DMS79 (cell line): Measurements from ENCODE around the gene ZNF618.

Source experiments
- DNase-seq: peaks from one replicate; lab custom pipeline; 2025; lab: John Stamatoyannopoulos, UW

Gene ZNF618

GRCh38 chr9:114002271-114002985, 126.3 kb downstream of the ZNF618 start:
- no peak for DNase-seq

DNA sequence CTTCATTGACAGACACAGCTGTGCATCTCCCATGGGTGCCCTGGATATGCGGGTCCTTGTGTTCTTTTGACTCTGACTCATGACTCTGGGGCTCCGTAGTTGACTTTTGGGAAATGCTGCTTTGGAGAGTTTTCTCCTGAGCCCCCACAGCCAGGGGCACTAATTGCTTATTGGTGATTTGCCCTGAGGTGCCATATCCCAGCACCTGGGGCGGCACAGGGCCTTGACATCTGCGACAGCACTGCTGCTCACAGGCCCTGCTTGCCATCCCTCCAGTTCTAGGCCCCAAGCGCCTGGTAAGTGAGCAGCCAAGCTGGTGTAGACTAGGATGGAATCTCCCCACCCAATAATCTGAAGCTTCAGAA, 126.9 kb downstream of the ZNF618 start:
- no peak for DNase-seq

GRCh38 chr9:114003351-114003750, 127.2 kb downstream of the ZNF618 start:
- DNase-seq: no peak

DNA sequence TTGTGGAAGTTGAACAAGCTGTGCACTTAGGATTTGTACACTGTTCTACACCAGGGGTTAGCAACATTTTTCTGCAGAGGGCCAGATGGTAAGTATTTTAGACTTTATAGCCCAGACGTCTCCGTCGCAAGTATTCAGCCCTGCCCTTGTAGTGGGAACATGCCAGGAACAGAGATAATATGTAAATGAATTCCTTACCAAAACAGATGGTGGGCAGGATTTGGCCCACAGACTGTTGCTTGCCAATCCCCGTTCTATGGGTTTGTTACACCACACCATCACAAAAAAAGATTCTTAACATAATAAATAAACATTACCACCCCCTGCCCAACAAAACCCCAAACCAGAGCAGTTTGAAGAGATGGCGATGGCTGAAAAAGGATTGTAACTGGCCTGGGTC, 127.6 kb downstream of the ZNF618 start:
- DNase-seq: no peak

DNA sequence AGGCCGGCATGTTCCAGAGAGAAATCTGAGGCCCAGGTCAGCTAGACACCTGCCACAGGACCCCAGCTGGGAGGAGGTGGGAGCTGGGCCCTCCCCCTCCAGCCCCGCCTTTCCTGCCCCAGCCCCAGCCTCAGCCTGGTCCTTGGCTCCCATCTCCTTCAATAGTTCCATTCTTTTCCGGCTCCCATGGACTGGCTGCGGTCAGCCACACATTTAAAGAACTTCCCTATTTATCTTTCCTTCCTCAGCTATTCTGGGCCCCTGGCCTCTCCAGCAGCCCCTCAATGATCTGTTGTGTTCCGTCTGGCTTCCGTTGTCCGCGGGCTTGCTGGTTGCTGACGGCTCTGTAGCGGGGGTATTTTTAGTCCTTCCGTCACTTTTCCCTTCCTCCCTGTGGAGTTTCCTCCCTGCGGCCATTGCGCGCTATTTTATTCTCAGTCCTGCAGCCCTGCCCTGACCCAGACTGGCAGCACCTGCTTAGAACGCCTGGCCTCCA, 128.2 kb downstream of the ZNF618 start:
- DNase-seq: no peak

- DNase-seq: no peak
Observed at GRCh38 chr9:114005371-114006154, 129.5 kb downstream of the ZNF618 start.

- no peak for DNase-seq
Observed at GRCh38 chr9:114006155-114006550, 130.0 kb downstream of the ZNF618 start.

GRCh38 chr9:114006931-114007691, 131.0 kb downstream of the ZNF618 start:
- DNase-seq: no peak

GRCh38 chr9:114007991-114008666, 132.0 kb downstream of the ZNF618 start:
- DNase-seq: no peak

DNA sequence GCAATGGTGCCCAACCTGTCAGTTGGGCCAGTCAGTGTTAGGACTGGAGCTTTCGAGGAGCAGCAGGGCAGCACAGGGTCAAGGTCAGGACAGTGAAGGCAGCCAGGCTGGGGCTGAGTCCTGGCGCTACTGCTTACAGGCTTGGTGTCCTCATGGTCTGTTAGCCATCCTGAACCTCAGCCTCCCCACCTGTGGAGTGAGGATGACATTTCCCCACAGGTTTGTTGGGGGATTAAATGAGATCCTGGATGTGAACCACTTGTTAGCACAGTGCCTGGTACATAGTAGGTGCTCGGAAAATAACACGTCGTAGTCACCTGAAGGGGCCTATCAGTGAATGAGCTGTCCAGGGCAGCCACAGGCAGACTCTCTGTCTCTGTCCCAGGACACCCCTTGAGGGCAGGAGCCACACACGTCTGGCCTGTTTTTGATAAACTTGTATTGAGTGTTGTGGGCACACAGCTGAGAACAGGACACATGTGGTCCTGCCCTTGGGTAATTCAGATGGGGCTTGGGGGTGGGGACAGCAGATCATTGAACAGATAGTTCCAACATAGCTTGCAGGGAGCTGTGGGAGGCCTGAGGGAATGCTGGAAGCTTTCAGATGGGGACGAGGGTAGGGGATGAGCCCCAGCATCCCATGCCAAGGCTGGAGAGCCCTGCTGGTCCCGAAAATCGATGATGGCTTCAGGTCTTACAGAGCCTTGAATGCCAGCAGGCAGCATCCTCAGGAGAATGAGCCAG, 132.7 kb downstream of the ZNF618 start:
- DNase-seq: no peak

GRCh38 chr9:114011313-114011712, 135.2 kb downstream of the ZNF618 start:
- DNase-seq: no peak

DNA sequence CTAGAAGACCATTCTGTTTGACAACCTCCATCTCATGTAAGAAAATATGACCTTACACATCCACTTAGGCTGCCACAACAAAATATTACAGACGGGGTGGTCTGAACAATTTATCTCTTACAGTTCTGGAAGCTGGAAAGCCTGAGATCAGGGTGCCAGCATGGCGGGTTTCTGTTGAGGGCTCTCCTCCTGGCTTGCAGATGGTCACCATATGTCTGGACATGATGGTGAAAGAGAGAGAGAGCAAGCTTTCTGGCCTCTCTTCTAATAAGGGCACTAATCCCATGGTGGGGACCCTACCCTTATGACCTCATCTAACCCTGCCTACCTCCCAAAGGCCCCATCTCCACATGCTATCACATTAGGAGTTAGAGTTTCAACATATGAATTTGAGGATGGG, 136.0 kb downstream of the ZNF618 start:
- no peak for DNase-seq

DNA sequence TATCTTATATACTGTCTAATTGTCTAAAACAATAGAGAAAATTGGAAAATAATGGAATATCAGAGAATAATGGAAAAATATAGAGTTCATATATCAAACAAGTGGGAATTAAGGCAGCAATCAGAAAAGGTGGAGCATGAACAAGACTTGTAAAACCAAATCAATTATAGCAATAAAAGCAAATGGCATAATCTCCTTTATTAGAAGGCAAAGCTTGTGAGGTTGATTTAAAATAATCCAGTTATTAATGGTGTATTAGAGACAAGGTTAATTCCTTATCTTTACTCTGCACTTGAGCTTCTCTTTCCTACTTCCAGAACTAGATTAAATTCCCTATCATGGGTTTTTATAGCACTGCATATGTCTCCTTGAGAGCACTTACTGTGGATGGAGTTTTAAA, 137.9 kb downstream of the ZNF618 start:
- no peak for DNase-seq

DNA sequence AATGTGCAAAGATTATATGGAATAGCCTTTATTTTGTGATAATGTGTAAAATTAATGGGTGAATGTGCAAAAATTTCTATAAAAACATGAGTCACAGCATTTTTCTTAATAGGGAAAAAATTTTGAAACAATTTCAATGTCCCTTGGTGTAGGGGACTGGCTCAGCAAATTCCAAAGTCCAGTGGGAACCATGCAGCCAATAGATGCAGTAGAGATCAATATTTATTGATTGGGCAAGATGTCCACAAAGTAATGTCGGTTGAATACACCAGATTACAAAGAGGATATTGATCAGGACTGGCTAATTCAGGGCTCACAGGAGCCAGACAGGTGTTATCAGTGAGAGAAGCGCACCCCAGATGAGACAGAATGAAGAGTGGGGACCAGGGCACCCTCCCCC, 139.5 kb downstream of the ZNF618 start:
- DNase-seq: no peak

DNA sequence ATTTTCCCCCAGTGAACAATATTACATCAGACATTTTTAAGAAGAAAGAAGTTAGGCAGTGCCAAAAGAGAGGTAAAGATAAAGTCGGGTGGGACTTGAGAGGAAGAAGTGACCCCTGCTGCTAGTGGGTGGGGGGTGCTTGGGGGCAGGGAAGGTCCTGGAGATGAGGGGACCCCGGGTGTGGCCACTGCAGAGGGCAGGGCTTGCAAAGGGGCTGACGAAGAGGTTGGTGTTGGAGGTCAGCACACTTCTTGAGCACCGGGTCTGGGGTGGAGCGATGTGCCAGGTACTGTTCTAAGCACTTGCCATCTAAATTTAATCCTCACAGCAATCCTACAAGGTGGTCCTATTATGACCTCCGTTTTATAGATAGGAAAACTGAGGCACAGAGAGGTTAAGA, 140.0 kb downstream of the ZNF618 start:
- no peak for DNase-seq

DNA sequence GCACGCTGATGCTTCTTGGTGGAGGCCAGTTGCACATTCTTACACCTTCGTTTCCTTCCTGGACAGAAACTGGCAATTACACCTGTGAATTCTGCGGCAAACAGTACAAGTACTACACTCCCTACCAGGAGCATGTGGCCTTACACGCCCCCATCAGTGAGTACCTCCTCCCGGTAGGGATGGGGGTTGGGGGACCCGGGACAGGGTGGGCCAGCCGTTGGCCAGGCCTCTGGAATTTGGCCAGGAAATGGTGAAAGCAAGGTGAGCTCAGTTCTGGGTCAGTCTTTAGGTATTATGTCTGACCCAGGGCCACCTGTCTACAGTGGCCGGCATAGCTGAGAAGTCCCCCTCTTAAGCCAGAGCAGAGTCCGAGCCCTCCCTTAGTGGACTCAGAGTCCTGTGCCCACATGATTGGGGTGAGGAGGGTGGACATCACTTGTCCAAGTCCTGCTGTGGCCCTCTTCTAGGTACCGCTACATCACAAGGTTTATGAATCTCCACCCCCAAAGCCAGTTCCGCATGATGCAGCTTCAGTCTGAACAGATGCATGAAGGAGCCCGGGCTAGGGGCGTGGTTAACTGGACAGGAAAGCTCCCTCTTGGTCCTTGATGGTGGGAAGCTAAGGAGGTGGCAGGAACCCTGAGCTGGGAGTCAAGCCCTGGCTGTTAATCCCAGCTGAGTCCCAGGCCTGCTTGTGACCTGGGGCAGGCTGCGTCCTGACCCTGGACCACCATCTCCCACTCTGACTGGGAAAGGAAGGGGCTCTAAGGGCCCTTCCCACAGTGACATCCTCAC, 140.7 kb downstream of the ZNF618 start:
- DNase-seq: no peak

- DNase-seq: no peak
Observed at GRCh38 chr9:114017741-114018715, 141.9 kb downstream of the ZNF618 start.

DNA sequence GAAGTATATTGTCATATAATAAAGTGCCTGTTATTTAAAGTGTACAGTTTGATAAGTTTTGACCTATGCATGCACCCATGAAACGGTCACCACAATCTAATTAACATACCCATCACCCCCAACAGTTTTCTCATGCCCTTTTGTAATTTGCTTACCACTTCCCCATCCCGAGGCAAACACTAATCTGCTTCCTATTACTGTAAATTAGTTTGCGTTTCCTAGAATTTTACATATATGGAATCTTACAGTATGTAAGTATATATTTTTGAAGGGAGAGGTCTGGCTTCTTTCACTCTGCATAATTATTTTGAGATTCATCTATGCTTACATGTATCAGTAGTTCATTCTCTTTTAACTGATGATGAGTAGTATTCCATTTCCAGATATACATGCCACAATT, 145.5 kb downstream of the ZNF618 start:
- no peak for DNase-seq

- no peak for DNase-seq
Observed at GRCh38 chr9:114023961-114024360, 147.9 kb downstream of the ZNF618 start.
